ENCODE data around the gene ZMYM5.

DNA sequence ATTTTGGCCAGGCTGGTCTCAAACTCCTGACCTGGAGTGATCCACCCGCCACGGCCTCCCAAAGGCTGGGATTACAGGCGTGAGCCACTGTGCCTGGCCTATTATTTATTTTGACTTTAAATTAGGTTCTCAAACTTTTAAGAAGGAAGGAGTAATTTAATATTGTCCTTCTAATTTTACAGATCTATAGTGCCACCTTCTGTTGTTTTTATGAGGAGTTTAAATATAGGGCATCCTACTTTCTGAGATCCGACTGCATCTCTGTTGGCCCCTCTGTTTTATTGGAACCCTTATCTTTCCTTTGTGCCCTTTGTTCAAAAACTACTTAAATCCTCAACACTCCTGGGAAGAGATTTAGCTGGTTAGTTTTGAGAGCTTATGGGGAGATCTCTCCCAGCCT lies 25.4 kb upstream of the ZMYM5 start:
- TF ChIP-seq CTCF (conservative IDR thresholded peaks at IDR 0.05; ENCODE audit: low read depth, low read length) = peak; percentile 63
- TF ChIP-seq EZH2 (IDR thresholded peaks at IDR 0.05; ENCODE audit: low read length, unreplicated experiment) = no peak
